SK-N-MC (cell line): Measurements from ENCODE around the gene SOX8.

Experiments used
- EZH2 ChIP-seq: fragments of 200-600 bp; sonication (generic); IDR thresholded peaks from one replicate; pipeline ENCODE4 v1.6.1; 2017; ENCODE audit warnings: antibody characterized with exemption
- FOXP2 ChIP-seq: optimal IDR thresholded peaks from 2 replicates; pipeline ENCODE3; 2011; ENCODE audit warnings: mild to moderate bottlenecking, moderate library complexity; ENCODE audit not compliant: insufficient read depth; ENCODE audit errors: extremely low read length, control extremely low read depth
- POLR2AphosphoS5 ChIP-seq: IDR thresholded peaks from 2 replicates; pipeline ENCODE4 v1.6.1; 2012; ENCODE audit warnings: mild to moderate bottlenecking, low read depth, low read length, borderline replicate concordance

- no peak for TF ChIP-seq EZH2
- TF ChIP-seq POLR2AphosphoS5, result peak; percentile 84
- TF ChIP-seq FOXP2, result no peak
Measured at GRCh38 chr16:970766-971581, 10.6 kb upstream of the SOX8 start, which contains the start of gene LMF1.
